ENCODE data around the gene BSPRY. TPM values are rescaled to one million over a fixed set of nuclear protein-coding genes. Genes with fewer than 3 reads are reported as not detected.

Gene BSPRY
- polyA plus RNA-seq, 1 donor from 2014 or later: not detected

GRCh38 chr9:113395000-113395861 is 45.9 kb downstream of the BSPRY start:
- no peaks in the 10 kb centered on the region for H3K9me2 ChIP-seq (ENCODE audit: insufficient read depth, low read length)
- TF ChIP-seq EZH2 (IDR thresholded peaks at IDR 0.05; ENCODE audit: borderline replicate concordance, insufficient read depth, low read length, poor library complexity, severe bottlenecking) (no peak), EP300 (conservative IDR thresholded peaks at IDR 0.05; ENCODE audit: poor library complexity, severe bottlenecking) (no peak), REST (IDR thresholded peaks at IDR 0.05; ENCODE audit: borderline replicate concordance) (no peak), MXI1 (conservative IDR thresholded peaks at IDR 0.05; ENCODE audit: poor library complexity, severe bottlenecking) (no peak), CTCF (IDR thresholded peaks at IDR 0.05; ENCODE audit: poor library complexity, severe bottlenecking) (no peak), SMC3 (conservative IDR thresholded peaks at IDR 0.05; ENCODE audit: poor library complexity) (no peak), TAF1 (IDR thresholded peaks at IDR 0.05; ENCODE audit: low read depth) (no peak), RAD21 (conservative IDR thresholded peaks at IDR 0.05) (no peak), POLR2AphosphoS5 (IDR thresholded peaks at IDR 0.05) (no peak)
- H3K36me3 ChIP-seq (ENCODE audit: insufficient read depth, low read length): no peaks in the 10 kb centered on the region
- H3K4me3 ChIP-seq (ENCODE audit: low read length): no peak overlapping the region
- H3K79me2 ChIP-seq (replicated peaks; ENCODE audit: insufficient read depth, low read length): peaks cover 16% of the 10 kb centered on the region
- H4K20me1 ChIP-seq (ENCODE audit: insufficient read depth): no peaks in the 10 kb centered on the region
- H3K27ac ChIP-seq (ENCODE audit: low read length): no peak overlapping the region
- H3K9ac ChIP-seq (ENCODE audit: low read length): no peak overlapping the region
- no peaks in the 10 kb centered on the region for H3F3A ChIP-seq (ENCODE audit: insufficient read depth, low read length, poor library complexity, severe bottlenecking)
- no peak overlapping the region for H3K4me2 ChIP-seq (ENCODE audit: low read length)
- no peaks in the 10 kb centered on the region for H3K9me3 ChIP-seq (ENCODE audit: low read length)
- H3K27me3 ChIP-seq (ENCODE audit: insufficient read depth, low read depth, low read length): no peaks in the 10 kb centered on the region
- no peak overlapping the region for H2AFZ ChIP-seq (ENCODE audit: low read depth, low read length)

- Histone ChIP-seq H3K9ac (ENCODE audit: low read length) (no peak overlapping the region), H3K4me3 (ENCODE audit: low read length) (no peak overlapping the region), H3K27ac (ENCODE audit: low read length) (no peak overlapping the region), H3K9me3 (ENCODE audit: low read length) (no peaks in the 10 kb centered on the region), H3F3A (ENCODE audit: insufficient read depth, low read length, poor library complexity, severe bottlenecking) (no peaks in the 10 kb centered on the region), H4K20me1 (ENCODE audit: insufficient read depth) (no peaks in the 10 kb centered on the region), H3K79me2 (replicated peaks; ENCODE audit: insufficient read depth, low read length) (peaks cover 23% of the 10 kb centered on the region), H3K36me3 (ENCODE audit: insufficient read depth, low read length) (no peaks in the 10 kb centered on the region), H2AFZ (ENCODE audit: low read depth, low read length) (no peak overlapping the region), H3K9me2 (ENCODE audit: insufficient read depth, low read length) (no peaks in the 10 kb centered on the region), H3K27me3 (ENCODE audit: insufficient read depth, low read depth, low read length) (no peaks in the 10 kb centered on the region), H3K4me2 (ENCODE audit: low read length) (no peak overlapping the region)
- TF ChIP-seq RAD21 (conservative IDR thresholded peaks at IDR 0.05) (no peak), CTCF (IDR thresholded peaks at IDR 0.05; ENCODE audit: poor library complexity, severe bottlenecking) (no peak), EP300 (conservative IDR thresholded peaks at IDR 0.05; ENCODE audit: poor library complexity, severe bottlenecking) (no peak), EZH2 (IDR thresholded peaks at IDR 0.05; ENCODE audit: borderline replicate concordance, insufficient read depth, low read length, poor library complexity, severe bottlenecking) (no peak), TAF1 (IDR thresholded peaks at IDR 0.05; ENCODE audit: low read depth) (no peak), SMC3 (conservative IDR thresholded peaks at IDR 0.05; ENCODE audit: poor library complexity) (no peak), REST (IDR thresholded peaks at IDR 0.05; ENCODE audit: borderline replicate concordance) (no peak)
These were observed 47.9 kb downstream of the BSPRY start for GRCh38 chr9:113397203-113397631.

Measured in neural cell (in vitro differentiated cells).